ENCODE measurements around the gene OR52E6. TPM values are rescaled to one million over a fixed set of nuclear protein-coding genes. Genes with fewer than 3 reads are reported as not detected.

Gene OR52E6
- total RNA-seq, 1 donor from 2014 or later: not detected

DNA sequence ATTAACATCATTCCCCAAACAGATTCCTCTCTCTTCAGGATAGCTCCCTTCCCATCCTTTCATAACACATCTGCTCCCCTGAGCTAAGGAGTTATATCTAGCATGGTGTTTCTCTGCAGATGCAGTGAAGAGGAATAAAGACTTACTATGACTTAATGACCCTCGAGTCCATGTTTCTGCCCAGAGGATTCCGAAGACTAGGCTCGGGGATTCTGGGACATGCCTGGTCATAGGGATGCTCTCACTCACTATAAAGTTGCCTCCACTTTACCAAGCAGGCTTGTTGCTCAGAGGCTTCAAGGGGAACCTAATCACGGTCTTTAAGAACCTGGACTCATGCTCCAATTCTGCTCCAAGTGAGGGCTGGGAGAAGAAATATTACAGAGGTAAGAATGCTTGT is 38.6 kb upstream of the OR52E6 start, which contains the start of gene OR52E4:
OR52E4 (plus strand) TSS at position 301 of the 400 bp plus-strand sequence. CDS start 3,664 bp downstream, outside the sequence.
- Histone ChIP-seq H3K4me1 (no peaks in the 10 kb centered on the region), H3K9me3 (no peaks in the 10 kb centered on the region), H3K27me3 (no peaks in the 10 kb centered on the region), H3K4me3 (no peak within 1 kb of the TSS), H3K27ac (no peak within 1 kb of the TSS), H3K36me3 (no peaks in the 10 kb centered on the region)
- no peak for DNase-seq (ENCODE audit: extremely low spot score in 2 of 2)
- TF ChIP-seq POLR2A (IDR thresholded peaks at IDR 0.05): no peak
- TF ChIP-seq, protein P1, sequence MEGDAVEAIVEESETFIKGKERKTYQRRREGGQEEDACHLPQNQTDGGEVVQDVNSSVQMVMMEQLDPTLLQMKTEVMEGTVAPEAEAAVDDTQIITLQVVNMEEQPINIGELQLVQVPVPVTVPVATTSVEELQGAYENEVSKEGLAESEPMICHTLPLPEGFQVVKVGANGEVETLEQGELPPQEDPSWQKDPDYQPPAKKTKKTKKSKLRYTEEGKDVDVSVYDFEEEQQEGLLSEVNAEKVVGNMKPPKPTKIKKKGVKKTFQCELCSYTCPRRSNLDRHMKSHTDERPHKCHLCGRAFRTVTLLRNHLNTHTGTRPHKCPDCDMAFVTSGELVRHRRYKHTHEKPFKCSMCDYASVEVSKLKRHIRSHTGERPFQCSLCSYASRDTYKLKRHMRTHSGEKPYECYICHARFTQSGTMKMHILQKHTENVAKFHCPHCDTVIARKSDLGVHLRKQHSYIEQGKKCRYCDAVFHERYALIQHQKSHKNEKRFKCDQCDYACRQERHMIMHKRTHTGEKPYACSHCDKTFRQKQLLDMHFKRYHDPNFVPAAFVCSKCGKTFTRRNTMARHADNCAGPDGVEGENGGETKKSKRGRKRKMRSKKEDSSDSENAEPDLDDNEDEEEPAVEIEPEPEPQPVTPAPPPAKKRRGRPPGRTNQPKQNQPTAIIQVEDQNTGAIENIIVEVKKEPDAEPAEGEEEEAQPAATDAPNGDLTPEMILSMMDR (IDR thresholded peaks at IDR 0.05): no peak
- no peak for TF ChIP-seq POLR2AphosphoS5 (IDR thresholded peaks at IDR 0.05; ENCODE audit: insufficient read depth in 1 of 2, low read depth in 1 of 2)
- intact Hi-C loops (cut with DNase I): no loop called here

DNA sequence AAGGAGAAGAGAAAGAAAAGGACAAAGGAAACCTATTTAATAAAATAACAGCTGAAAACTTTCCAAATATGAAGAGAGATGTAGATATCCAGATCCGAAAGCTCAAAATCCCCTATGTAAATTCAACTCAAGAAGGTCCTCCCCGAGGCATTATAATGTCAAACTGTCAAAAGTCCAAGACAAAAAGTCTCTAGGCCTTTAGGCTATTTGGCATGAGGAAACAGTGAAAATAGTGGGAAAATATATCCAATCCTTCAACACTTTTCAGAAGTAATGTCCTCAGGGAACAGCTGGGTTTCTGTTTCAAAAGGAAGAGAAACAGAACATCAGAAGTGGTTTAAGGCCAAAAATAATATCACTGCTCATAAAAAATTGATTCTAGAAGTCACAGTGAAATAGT is 36.9 kb upstream of the OR52E6 start:
- Histone ChIP-seq H3K9me3 (no peaks in the 10 kb centered on the region), H3K27ac (no peak overlapping the region), H3K27me3 (no peaks in the 10 kb centered on the region), H3K4me3 (no peak overlapping the region), H3K36me3 (no peaks in the 10 kb centered on the region), H3K4me1 (no peaks in the 10 kb centered on the region)
- TF ChIP-seq POLR2A (IDR thresholded peaks at IDR 0.05): no peak
- no peak for TF ChIP-seq POLR2AphosphoS5 (IDR thresholded peaks at IDR 0.05; ENCODE audit: insufficient read depth in 1 of 2, low read depth in 1 of 2)
- TF ChIP-seq, protein P1 (IDR thresholded peaks at IDR 0.05): no peak
- intact Hi-C loops (cut with DNase I): no loop called here
- no peak for DNase-seq (ENCODE audit: extremely low spot score in 2 of 2)

DNA sequence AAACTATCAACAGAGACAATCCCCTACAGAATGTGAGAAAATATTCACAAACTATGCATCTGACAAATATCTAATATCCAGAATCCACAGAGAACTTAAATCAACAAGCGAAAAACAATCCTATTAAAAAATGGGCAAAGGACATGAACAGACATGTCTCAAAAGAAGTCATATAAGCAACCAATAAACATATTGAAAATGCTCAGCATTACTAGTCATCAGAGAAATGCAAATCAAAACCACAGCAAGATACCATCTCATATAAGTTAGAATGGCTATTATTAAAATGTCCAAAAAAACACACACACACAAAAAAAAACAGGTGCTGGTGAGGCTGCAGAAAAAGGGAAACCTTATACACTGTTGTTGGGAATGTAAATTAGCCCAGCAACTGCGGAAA is 24.1 kb upstream of the OR52E6 start:
- Histone ChIP-seq H3K4me3 (no peak overlapping the region), H3K27me3 (no peaks in the 10 kb centered on the region), H3K4me1 (no peaks in the 10 kb centered on the region), H3K27ac (no peak overlapping the region), H3K9me3 (no peaks in the 10 kb centered on the region), H3K36me3 (no peaks in the 10 kb centered on the region)
- no peak for DNase-seq (ENCODE audit: extremely low spot score in 2 of 2)
- no peak for TF ChIP-seq POLR2AphosphoS5 (IDR thresholded peaks at IDR 0.05; ENCODE audit: insufficient read depth in 1 of 2, low read depth in 1 of 2)
- TF ChIP-seq POLR2A (IDR thresholded peaks at IDR 0.05): no peak
- TF ChIP-seq, protein P1 (IDR thresholded peaks at IDR 0.05): no peak
- intact Hi-C loops (cut with DNase I): no loop called here

DNA sequence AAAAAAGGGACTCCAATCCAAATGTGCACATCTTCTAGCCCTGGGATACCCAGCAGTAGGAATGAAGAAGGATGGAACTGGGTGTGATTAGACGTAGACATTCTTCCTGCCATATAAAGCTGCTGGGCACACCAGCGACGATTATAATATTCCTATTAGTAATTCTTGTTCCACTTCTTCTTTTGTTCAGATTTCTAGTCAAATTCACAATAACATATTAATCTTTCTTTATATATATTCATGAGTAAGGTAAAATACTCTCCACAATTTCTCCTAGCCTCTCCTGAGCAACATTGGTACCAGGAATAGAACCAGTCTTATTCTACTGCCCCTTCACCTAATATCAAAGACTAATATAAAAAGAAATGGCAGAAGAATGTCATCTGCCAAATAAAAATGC is 15.9 kb upstream of the OR52E6 start, which contains the start of gene OR52E8:
OR52E8 (minus strand) TSS at position 101 of the 400 bp plus-strand sequence; CDS start at position 101, 0 bp downstream.
- Histone ChIP-seq H3K4me3 (no peak within 1 kb of the TSS), H3K27ac (no peak within 1 kb of the TSS), H3K4me1 (no peaks in the 10 kb centered on the region), H3K9me3 (no peaks in the 10 kb centered on the region), H3K27me3 (no peaks in the 10 kb centered on the region), H3K36me3 (no peaks in the 10 kb centered on the region)
- DNase-seq (ENCODE audit: extremely low spot score in 2 of 2): no peak
- no peak for TF ChIP-seq POLR2A (IDR thresholded peaks at IDR 0.05)
- TF ChIP-seq POLR2AphosphoS5 (IDR thresholded peaks at IDR 0.05; ENCODE audit: insufficient read depth in 1 of 2, low read depth in 1 of 2): no peak
- TF ChIP-seq, protein P1 (IDR thresholded peaks at IDR 0.05): no peak
- intact Hi-C loops (cut with DNase I): no loop called here

DNA sequence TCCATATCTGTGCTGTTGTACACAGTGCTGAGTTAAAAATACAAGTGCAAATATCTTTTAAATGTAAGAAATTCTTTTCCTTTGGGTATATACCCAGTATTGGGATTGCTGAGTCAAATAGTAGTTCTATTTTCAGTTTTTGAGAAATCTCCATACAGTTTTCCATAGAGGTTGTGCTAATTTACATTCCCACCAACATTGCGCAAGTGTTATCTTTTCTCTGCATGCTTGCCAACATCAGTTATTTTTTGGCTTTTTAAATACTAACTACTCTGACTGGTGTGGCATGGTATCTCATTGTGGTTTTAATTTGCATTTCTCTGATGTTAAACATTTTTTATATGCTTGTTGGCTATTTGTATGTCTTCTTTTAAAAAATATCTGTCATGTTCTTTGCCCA is 9.3 kb upstream of the OR52E6 start:
- Histone ChIP-seq H3K27me3 (no peaks in the 10 kb centered on the region), H3K9me3 (no peaks in the 10 kb centered on the region), H3K4me1 (no peaks in the 10 kb centered on the region), H3K4me3 (no peak overlapping the region), H3K36me3 (no peaks in the 10 kb centered on the region), H3K27ac (no peak overlapping the region)
- TF ChIP-seq, protein P1 (IDR thresholded peaks at IDR 0.05): no peak
- TF ChIP-seq POLR2A (IDR thresholded peaks at IDR 0.05) (no peak), POLR2AphosphoS5 (IDR thresholded peaks at IDR 0.05; ENCODE audit: insufficient read depth in 1 of 2, low read depth in 1 of 2) (no peak)
- no peak for DNase-seq (ENCODE audit: extremely low spot score in 2 of 2)
- intact Hi-C loops (cut with DNase I): no loop called here
